ENCODE measurements around the gene NKX2-8. TPM values are rescaled to one million over a fixed set of nuclear protein-coding genes. Genes with fewer than 3 reads are reported as not detected.

The NKX2-8 gene
- total and polyA plus RNA-seq, 2 of the 13 experiments (the other 11 are each of a cell fraction or from before 2014, with no cell fraction given), result not detected

DNA sequence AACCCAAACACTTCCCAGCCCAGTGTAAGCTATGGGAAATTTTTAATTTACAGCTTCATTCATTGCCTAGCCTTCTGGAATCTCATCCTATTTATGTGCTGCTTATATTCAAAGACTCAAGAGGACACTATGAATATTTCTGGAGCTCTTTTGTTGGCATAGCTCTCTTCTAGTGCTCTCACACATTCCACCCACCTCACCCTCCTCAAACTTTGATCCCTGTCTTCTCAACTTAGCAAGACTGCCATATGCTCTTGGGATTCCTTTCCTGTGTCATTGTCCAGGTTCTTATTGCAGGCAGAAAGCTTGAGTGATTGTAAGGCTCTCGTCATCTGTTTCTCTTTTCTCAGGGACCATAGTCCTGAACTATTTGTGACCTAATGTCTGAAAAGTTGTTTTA is 44.4 kb downstream of the NKX2-8 start (continued):
- TF ChIP-seq HNF1A (IDR thresholded peaks at IDR 0.05; ENCODE audit: low read depth), result no peak
- TF ChIP-seq HNF1A (CRISPR knock-in tag; IDR thresholded peaks at IDR 0.05; ENCODE audit: borderline replicate concordance), result no peak
- TF ChIP-seq ZNF816 (CRISPR knock-in tag; IDR thresholded peaks at IDR 0.05; ENCODE audit: borderline replicate concordance), result no peak
- TF ChIP-seq ZNF367 (CRISPR knock-in tag; IDR thresholded peaks at IDR 0.05; ENCODE audit: borderline replicate concordance), result no peak
- no peak for TF ChIP-seq RFX5 (IDR thresholded peaks at IDR 0.05; ENCODE audit: low read depth, low read length)

Other genes starting within 250 kb of the NKX2-8 start
- not detected in 2 replicates for gene NKX2-1, start 62.4 kb downstream of the NKX2-8 start, total RNA-seq (2016; rRNA removed; fragmentation: Illumina TruSeq; extraction: Trizol)
- gene NKX2-1, start 62.4 kb downstream of the NKX2-8 start, polyA plus RNA-seq (2011; rRNA removed), result not detected in 2 replicates
- not detected in 2 replicates for gene PAX9, start 79.2 kb upstream of the NKX2-8 start, total RNA-seq (2016; rRNA removed; fragmentation: Illumina TruSeq; extraction: Trizol)
- gene PAX9, start 79.2 kb upstream of the NKX2-8 start, polyA plus RNA-seq (2011; rRNA removed), result 0.03 TPM in 2 replicates